Cardiac fibroblast (primary cell): ENCODE data around the gene IQCF2.
"Not testable (repeated sequence)": the region's sequence is repeated elsewhere in the genome, so short reads cannot be mapped to it uniquely, and the experiment has no call there.

Experiments
- DNase-seq, 2 donors: peaks; one replicate each; pipeline versions ENCODE4 v3.0.0 to v3.0.0-alpha.2; 2010; ENCODE audit warnings: low read depth in 2 of 2
- H3K4me3 ChIP-seq, 2 donors: replicated peaks in 1 of 2; 1 replicate in 1 of 2; 2 replicates in 1 of 2; pipeline ENCODE4 v1.5.1; 2011; ENCODE audit warnings: low read depth in 2 of 2, low read length in 2 of 2, mild to moderate bottlenecking in 2 of 2, moderate library complexity in 1 of 2
- CTCF ChIP-seq: IDR thresholded peaks from one replicate; pipeline ENCODE4 v1.5.1; 2011; ENCODE audit warnings: low read depth, mild to moderate bottlenecking, low read length, inconsistent platforms

The IQCF2 gene

DNA sequence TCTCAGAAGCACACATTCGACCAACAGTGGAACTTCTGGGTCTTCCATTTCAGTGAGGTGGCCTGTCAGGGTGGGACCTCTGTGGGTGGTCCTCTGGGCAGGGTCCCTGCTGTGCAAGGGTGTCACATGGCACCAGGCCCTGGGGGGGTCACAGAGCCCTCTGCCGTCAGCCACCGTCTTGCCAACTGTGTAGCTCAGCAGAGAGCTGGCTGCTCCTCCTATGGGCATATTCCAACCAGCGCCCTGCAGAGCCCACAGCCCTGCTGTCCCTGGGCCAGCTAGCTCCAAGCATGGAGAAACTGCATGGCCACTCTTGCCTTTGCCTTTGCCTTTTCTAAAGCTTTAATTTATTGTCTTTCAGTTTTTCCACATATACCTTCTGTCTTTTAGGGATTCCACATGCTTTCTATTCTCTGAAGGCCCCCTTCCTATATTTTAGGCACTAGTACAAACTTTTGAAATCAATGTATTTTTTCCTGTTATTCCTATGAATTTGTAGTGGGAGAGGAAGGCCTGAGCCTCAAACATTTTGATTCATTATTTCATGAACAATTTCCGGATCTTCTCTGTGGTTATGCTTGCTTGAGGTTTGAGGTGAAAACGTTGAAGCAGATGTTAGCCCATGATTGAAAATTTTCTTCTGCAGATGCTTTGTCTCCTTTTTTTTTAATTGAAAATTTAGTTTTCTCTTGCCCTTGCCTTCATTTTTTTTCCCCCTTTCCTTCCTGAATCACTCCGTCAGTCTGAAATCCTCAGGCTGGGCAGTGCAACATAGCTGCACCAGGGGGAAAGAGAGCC lies 30.0 kb downstream of the IQCF2 start:
- DNase-seq, result no peak
- no peak overlapping the region for H3K4me3 ChIP-seq
- no peak for TF ChIP-seq CTCF

DNA sequence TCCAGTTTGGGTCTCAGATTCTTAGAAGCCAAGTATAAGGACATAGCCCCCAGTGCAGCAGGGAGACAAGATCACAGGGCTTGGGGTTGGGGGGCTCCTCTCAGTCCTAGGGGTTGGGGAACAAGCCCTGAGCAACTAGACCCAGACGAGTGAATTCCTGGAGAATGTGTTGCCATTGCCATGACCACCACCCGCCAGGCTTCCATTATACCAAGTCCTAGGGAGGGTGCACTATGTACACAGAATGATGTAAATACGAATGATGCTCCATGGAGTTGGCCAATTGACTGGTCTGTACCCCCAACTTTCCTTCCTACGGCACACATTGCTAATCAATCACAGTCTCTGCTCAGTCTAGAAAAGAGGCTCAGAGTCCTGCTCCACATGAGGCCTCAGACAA lies 33.0 kb downstream of the IQCF2 start:
- DNase-seq, result no peak
- TF ChIP-seq CTCF, result no peak
- no peak overlapping the region for H3K4me3 ChIP-seq

GRCh38 chr3:51894939-51895338 lies 33.5 kb downstream of the IQCF2 start:
- no peak for TF ChIP-seq CTCF
- no peak overlapping the region for H3K4me3 ChIP-seq
- no peak for DNase-seq

DNA sequence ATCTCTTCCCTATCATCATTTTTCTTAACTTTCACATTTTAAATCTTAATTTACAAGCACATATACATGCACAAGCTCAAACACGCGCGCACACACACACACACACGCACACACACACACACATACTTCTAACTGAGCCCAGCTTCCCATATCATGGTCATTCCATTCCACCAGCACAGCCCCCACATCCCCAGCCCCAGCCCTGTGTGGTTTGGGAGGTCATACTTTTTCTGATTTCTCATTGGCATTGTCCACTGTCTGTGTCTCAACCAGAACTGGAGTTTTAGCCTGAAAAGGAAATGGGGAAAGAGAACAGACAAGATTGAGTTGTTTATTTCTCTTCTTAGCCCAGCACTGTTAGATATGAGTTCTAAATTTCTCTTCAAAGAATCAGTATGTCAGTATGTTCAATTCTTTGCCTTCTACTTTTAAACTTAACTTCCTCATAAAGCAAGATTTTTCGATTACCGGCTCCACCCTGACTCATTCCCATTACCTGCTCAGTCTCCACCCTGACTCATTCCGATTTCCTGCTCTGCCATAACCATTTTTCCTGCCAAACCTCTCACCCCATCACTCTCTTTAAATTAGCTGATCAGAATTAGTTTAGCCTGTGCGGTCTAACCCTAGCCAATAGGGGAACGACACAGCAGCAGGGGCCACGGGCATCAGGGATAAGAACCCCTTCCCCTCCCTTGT lies 35.3 kb downstream of the IQCF2 start:
- DNase-seq, result peak in 1 of 2 donors; percentile 3
- H3K4me3 ChIP-seq, result no peak overlapping the region

DNA sequence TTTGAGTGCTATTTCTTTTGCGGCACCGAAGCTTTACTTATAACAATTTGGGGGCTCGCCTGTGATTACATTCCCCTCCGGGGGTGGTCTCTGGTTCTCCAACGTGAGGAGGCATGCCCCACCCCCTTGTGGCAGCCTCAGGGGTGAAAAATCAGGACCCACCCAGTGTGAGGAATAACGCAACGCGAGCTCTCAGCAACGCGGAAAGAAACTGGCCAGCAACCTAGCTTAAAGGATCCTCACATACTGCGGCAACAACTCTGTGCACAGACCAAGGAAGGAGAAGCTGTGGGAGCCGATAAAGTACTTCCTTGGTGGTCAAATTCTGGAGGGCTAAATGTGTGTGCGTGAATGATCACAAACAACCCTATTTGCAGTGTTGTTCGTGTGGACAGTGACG lies 36.0 kb downstream of the IQCF2 start:
- no peak for DNase-seq
- no peak overlapping the region for H3K4me3 ChIP-seq
- no peak for TF ChIP-seq CTCF

More for the DNA sequence above, 35.3 kb downstream of the IQCF2 start:
- no peak for TF ChIP-seq CTCF

DNA sequence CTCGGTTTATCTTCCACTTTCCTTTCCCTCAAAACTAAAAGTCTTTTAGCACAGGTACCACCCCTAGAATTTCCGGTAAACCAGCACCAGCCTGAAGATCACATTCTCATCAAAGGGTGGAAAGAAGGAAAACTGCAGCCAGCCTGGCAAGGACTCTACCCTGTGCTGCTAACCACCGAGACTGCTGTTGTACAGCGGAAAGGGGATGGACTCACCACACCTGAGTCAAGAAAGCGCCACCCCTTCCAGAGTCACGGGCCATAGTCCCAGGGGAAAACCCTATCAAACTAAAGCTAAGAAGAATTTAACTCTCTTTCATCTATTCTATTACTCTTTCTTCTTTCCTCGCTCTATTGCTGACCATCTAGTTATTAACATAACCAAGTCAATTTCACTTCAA lies 38.6 kb downstream of the IQCF2 start:
- not testable (repeated sequence) for H3K4me3 ChIP-seq, DNase-seq

GRCh38 chr3:51902361-51902760 lies 40.9 kb downstream of the IQCF2 start:
- not testable (repeated sequence) for H3K4me3 ChIP-seq, DNase-seq
